ENCODE data around the gene SAPCD1. TPM values are rescaled to one million over a fixed set of nuclear protein-coding genes. Genes with fewer than 3 reads are reported as not detected.

Gene SAPCD1
- total RNA-seq, 1 donor from 2014 or later = 1.2 TPM

DNA sequence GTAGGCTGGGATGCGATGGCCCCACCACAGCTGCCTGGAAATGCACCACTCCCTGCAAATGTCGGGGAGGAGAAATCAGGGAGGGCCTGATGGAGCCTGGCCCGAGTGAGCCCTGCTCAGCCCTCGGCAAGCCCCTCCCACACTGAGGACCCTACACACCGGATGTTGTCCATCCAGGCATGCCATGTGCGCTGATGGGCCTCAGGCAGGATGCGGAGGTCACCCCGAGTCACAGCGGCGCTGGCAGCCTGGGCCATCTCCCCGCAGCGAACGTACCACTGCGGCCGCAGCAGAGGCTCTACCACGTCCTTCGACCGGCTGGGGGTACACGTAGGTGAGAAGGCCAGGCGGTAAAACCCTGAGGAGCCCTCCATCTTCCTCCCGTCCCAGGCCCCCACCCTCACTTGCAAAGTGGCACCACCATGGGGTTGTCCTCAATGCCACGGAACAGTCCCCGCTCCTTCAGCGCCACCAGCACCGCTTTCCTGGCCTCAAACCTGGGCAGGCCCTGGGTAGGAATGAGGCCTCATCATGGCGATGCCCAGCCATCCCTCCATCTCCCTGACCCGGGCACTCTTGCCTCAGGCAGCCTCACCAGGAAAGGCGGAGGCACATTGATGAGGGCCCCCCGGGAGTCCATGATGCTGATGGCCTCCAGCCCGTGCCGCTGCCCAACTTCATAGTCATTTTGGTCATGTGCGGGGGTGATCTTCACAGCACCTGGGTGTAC is 19.8 kb downstream of the SAPCD1 start:
- no peak overlapping the region for H2AFZ ChIP-seq (ENCODE audit: low read depth, low read length)
- H3K4me2 ChIP-seq (ENCODE audit: low read length) = no peak overlapping the region
- peaks cover 9% of the 10 kb centered on the region for H4K20me1 ChIP-seq (ENCODE audit: insufficient read depth, low read length)
- Mint-ChIP-seq H3K36me3 (ENCODE audit: low read depth, unreplicated experiment) (peaks cover 29% of the 10 kb centered on the region), H3K4me1 (ENCODE audit: low read depth, unreplicated experiment) (peaks cover 4% of the 10 kb centered on the region), H3K9me3 (ENCODE audit: unreplicated experiment) (no peaks in the 10 kb centered on the region), H3K4me3 (ENCODE audit: unreplicated experiment) (no peak overlapping the region), H3K27ac (ENCODE audit: unreplicated experiment) (no peak overlapping the region), H3K27me3 (ENCODE audit: low read depth, unreplicated experiment) (no peaks in the 10 kb centered on the region)
- no peaks in the 10 kb centered on the region for H3K27me3 ChIP-seq (ENCODE audit: insufficient read depth, low read length)
- no peaks in the 10 kb centered on the region for H3K9me3 ChIP-seq (ENCODE audit: insufficient read depth, low read depth, low read length)
- no peaks in the 10 kb centered on the region for H3K79me2 ChIP-seq (ENCODE audit: insufficient read depth, low read length)
- no peak overlapping the region for H3K4me3 ChIP-seq (ENCODE audit: insufficient read depth, low read depth, low read length)
- H3K4me1 ChIP-seq (ENCODE audit: insufficient read depth, low read length) = peaks cover 5% of the 10 kb centered on the region
- no peak overlapping the region for H3K9ac ChIP-seq (ENCODE audit: low read length)
- DNase-seq (ENCODE audit: low read depth) = no peak
- H3K36me3 ChIP-seq (ENCODE audit: insufficient read depth, low read length) = peaks cover 20% of the 10 kb centered on the region
- TF ChIP-seq CTCF (IDR thresholded peaks at IDR 0.05; ENCODE audit: insufficient read depth, low read depth, low read length) = no peak
- no peak for TF ChIP-seq EZH2 (IDR thresholded peaks at IDR 0.05; ENCODE audit: insufficient read depth, low read length)
- no peak overlapping the region for H3K27ac ChIP-seq (ENCODE audit: low read depth, low read length)
- FAIRE-seq = no peak

- H3K4me1 ChIP-seq (ENCODE audit: insufficient read depth, low read length) = no peaks in the 10 kb centered on the region
- Mint-ChIP-seq H3K4me1 (ENCODE audit: low read depth, unreplicated experiment) (no peaks in the 10 kb centered on the region), H3K27me3 (ENCODE audit: low read depth, unreplicated experiment) (no peaks in the 10 kb centered on the region), H3K36me3 (ENCODE audit: low read depth, unreplicated experiment) (peaks cover 23% of the 10 kb centered on the region), H3K27ac (ENCODE audit: unreplicated experiment) (no peak overlapping the region), H3K9me3 (ENCODE audit: unreplicated experiment) (no peaks in the 10 kb centered on the region), H3K4me3 (ENCODE audit: unreplicated experiment) (no peak overlapping the region)
- no peak overlapping the region for H2AFZ ChIP-seq (ENCODE audit: low read depth, low read length)
- peaks cover 5% of the 10 kb centered on the region for H4K20me1 ChIP-seq (ENCODE audit: insufficient read depth, low read length)
- no peaks in the 10 kb centered on the region for H3K9me3 ChIP-seq (ENCODE audit: insufficient read depth, low read depth, low read length)
- H3K4me2 ChIP-seq (ENCODE audit: low read length) = no peak overlapping the region
- H3K27ac ChIP-seq (ENCODE audit: low read depth, low read length) = no peak overlapping the region
- H3K79me2 ChIP-seq (ENCODE audit: insufficient read depth, low read length) = peaks cover 3% of the 10 kb centered on the region
- H3K27me3 ChIP-seq (ENCODE audit: insufficient read depth, low read length) = no peaks in the 10 kb centered on the region
- peaks cover 24% of the 10 kb centered on the region for H3K36me3 ChIP-seq (ENCODE audit: insufficient read depth, low read length)
- TF ChIP-seq CTCF (IDR thresholded peaks at IDR 0.05; ENCODE audit: insufficient read depth, low read depth, low read length) (no peak), EZH2 (IDR thresholded peaks at IDR 0.05; ENCODE audit: insufficient read depth, low read length) (no peak)
- no peak for DNase-seq (ENCODE audit: low read depth)
- no peak for FAIRE-seq
- H3K9ac ChIP-seq (ENCODE audit: low read length) = no peak overlapping the region
- no peak overlapping the region for H3K4me3 ChIP-seq (ENCODE audit: insufficient read depth, low read depth, low read length)
These were observed 21.9 kb downstream of the SAPCD1 start for GRCh38 chr6:31784098-31784925.

All from astrocyte (in vitro differentiated cells and primary cell).